ENCODE measurements around the gene IDUA.

DNA sequence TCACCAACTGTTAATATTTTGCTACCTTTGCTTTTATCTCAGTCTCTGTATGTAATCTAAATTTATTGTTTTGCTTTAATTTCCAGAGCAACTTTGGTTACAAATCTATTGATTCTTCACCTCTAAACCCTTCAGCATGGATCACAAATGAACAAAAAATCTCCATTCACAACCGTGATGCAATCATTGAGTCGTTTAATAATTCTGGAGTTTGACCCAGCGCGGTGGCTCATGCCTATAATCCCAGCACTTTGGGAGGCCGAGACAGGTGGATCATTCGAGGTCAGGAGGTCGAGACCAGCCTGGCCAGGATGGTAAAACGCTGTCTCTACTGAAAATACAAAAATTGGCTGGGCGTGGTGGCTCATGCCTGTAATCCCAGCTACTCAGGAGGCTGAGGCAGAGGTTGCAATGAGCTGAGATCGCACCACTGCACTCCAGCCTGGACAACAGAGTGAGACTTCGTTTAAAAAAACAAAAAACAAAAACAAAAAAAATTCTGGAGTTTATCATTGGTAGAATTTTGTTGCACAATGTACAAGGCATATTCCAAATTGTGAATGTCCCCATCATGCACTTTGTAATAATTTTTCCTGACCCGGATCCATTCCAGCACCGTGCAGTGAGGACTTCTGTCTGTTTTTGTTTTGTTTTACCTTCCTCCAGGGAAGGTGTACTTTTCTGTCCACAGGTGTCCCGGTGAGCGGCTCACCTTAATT, 2.3 kb upstream of the IDUA start:
- TF ChIP-seq, protein P1, sequence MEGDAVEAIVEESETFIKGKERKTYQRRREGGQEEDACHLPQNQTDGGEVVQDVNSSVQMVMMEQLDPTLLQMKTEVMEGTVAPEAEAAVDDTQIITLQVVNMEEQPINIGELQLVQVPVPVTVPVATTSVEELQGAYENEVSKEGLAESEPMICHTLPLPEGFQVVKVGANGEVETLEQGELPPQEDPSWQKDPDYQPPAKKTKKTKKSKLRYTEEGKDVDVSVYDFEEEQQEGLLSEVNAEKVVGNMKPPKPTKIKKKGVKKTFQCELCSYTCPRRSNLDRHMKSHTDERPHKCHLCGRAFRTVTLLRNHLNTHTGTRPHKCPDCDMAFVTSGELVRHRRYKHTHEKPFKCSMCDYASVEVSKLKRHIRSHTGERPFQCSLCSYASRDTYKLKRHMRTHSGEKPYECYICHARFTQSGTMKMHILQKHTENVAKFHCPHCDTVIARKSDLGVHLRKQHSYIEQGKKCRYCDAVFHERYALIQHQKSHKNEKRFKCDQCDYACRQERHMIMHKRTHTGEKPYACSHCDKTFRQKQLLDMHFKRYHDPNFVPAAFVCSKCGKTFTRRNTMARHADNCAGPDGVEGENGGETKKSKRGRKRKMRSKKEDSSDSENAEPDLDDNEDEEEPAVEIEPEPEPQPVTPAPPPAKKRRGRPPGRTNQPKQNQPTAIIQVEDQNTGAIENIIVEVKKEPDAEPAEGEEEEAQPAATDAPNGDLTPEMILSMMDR (IDR thresholded peaks at IDR 0.05; ENCODE audit: insufficient read depth, low read length) = no peak
- no peak for TF ChIP-seq POLR2AphosphoS5 (IDR thresholded peaks at IDR 0.05; ENCODE audit: low read depth)
- TF ChIP-seq GABPA (IDR thresholded peaks at IDR 0.05; ENCODE audit: low read depth) = no peak

Data from HL-60 (cell line).